GM20431 (cell line): Measurements from ENCODE around the gene HOXA13.

Experiments
- in situ Hi-C: fragments of 300-500 bp; cut with MseI, MboI; formaldehyde crosslinking; loops from one replicate; pipeline ENCODE4 v1.15.0; 2020; ENCODE audit warnings: low sequenced_read_pairs; ENCODE audit not compliant: unreplicated experiment

The HOXA13 gene

DNA sequence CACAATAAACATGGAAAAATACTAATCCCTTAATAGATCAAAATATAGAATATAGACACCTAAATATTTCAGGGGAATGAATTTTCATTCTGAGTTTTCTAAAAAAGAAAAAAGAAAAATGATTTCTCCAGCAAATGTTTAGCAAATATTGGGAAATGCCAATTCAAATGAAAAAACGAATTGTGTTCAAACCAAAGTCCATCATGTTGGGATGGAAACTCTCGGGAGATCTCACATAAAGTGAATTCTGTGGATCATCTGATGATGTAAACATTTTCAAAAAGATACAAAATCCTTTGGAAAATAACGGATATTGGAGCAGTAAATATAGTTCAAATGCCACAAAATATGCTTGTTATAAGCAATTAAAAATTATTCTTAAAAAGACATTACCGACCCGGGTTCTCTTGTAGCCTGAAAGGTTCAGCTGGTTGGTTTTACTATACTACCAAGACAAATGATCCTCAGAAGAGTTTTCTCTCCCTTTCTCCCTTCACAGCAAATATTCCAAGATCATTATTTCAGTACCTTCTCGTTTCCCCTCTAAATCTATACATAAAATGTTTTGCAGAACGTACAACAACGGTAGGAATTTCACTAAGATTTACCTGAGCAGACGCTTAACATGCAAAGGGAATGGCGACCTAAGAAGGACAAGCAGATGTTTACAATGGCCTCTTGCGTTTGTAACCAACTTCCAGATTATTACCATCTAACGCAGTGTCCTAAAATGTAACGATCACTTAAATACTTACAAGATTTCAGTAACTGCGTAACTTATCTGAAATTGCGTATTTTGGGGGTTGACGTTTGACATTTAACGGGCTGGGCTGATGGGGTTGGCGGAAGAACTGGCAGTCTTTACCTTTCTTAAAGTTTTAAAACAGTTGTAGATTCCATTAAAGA, 2.5 kb downstream of the HOXA13 start:
- in situ Hi-C loops = no loop called here

DNA sequence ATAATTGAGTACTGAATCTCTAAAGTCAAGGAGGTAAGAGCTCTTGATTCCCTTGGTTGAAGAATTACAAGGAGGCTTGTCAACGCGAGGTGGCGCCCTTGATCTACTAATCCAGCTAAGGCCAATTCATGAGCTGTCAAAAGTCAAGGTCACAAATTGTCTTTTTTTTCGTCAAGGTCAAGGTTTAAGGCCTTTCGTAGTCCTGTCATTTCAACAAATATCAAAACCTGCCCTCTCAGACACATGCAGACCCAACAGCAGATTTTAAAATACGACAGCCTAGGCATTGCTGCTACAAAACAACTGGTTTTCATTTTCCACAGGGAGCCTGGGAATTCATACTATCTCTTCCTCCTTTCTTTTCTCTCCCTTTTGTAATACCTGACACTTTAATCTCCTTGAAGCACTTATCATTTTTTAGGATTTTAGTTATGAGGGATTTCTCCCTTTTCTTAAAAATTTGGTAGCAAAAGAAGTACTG, 3.6 kb downstream of the HOXA13 start:
- in situ Hi-C loops = no loop called here

DNA sequence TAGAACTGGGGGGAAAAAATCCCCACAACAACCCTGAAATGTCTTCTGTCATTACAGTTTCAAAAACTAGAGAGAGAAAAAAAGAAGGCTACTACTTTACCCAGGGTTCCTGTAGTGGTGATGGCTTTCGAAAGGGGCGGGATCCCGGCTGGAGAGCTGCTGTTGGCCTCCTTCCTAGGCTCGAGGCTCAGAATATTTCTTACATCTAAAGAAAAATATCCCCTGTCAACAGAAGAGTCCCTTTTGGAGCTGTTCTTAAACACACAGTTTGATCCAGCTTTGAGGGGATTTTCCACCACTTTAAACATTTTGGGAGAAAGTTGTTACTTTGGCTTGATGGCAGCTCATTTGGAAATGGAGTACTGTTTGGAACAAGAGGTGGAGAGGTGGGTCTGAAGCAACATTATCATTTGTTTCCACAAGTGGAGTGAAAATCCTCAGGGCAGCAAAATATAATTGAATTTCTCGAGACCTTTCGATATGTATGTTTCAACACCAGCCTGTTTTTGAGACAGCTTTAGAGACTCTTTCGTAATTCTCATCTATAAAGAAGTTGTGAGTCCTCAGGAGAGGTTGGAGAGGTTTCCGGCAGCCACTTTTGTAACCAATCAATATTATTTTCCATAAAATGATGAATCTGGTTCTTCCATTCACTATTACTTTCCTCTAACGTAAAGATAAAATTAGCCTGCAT, 5.1 kb downstream of the HOXA13 start:
- in situ Hi-C loops = no loop called here

DNA sequence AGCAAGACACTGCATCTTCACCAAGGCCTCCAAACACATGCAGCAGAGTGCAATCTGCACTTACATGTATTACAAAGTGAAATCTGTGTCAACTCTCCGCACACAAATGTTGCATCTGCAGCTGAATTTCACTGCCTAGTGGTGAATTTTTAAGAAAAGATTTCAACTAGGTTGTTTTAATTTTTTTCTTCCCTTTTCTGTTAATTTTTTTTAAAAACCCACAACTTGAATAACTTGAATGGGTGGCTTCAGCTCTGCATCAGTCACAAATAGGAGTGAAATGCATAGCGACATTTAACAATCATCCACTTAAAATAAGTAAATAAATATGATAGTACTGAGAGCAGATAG, 5.9 kb downstream of the HOXA13 start:
- in situ Hi-C loops = no loop called here

DNA sequence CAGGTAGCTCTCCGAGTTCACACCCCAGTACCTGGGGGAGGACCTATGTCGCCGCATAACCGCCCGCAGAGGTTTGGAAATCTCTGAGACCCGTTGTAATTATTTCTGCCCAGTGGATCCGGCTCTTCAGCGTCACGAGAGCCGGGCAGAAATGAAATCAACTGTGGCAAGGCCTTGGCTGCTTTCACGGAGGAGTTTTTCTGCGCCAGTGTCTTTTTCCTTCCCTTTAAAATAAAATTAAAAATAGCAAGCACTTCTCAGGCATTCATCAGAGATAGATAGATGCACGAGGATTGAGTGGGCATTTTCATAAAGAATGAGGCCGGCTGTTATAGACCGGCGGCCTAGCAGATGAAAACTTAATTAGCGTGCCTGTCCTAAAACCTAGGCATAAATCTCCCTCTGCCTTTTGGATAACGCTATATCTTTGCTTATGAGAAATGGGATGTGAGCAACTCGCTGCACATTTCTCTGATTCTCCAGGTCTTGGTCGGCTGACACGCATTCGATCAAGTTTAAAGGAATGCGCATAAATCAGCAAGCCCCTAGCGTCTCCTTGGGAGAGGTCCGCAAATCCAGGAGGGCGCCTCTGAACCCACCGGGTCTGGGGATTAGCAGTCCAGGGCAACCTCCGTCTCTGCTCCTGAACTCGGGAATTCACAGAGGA, 6.4 kb downstream of the HOXA13 start:
- in situ Hi-C loops = no loop called here

DNA sequence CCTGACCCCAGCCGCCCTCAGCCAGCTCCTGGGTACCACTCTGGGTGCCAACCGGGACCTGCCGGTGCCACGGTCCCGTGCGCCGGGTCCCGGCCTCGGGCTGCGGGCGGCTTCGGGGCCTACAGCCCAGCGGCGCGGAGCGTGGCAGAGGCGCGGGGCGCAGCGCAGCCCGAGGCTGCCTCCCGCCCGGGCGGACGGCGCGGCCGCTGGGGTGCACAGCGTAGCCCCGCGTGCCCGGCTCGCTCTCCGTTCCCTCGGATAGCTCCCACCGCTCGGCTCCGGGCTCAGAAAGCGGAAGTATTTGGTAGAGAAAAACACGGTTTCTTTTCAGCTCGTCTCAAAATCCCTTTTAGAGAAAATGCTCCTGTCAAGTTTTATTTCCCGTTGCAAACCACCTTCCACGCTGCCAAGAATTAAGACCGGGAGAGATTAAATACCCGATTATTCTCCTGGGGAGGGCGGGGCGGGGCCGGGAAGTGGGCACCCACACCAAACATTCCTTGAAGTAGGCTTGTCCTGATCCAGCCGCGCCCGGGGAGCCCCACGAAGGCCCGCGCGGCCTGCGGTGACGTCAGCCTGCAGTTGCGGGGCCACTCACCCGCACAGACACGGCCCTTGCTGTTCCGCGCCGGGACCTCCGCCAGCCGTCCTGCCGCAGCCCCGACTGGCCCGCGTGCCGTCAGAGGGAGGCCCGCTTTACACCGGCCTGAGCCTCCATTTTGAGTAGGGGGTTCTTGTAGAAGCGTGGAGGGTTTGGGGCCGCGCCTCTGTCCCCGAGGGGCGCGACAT, 7.2 kb downstream of the HOXA13 start:
- in situ Hi-C loops = no loop called here

DNA sequence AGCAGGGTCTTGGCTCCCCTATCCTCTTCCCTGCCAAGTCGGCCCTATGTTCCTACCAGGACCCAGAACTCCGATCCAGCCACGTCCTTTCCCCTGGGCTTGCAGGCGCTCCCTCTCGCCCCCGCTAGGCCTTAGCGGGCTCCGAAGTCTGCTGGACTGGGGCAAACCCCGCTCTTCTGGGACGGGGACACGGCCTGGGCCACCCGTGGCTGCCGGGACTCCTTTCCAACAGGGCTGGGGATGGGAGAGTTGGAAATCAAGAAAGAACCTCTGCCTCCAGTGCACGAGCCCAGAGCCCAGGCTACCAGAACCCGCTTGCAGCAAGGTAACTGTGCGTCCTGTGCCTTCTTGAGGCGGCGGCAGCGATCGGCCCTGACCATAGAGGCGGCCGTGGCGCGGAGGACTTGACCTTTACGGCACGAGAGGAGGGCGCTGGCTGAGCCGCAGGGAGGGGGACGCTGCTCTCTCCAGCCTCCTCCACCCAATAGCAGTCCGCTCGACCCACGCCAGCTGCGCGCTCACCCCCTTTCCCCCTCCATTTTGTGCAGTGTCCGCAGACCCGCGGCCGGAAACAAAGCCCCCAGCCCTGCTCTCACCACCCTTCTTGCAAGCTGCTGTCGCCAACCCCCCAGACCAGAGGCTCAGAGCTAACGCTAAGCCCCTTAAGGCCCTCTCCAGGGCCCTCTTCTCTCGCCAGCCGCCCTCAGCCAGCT, 7.9 kb downstream of the HOXA13 start:
- in situ Hi-C loops = no loop called here

DNA sequence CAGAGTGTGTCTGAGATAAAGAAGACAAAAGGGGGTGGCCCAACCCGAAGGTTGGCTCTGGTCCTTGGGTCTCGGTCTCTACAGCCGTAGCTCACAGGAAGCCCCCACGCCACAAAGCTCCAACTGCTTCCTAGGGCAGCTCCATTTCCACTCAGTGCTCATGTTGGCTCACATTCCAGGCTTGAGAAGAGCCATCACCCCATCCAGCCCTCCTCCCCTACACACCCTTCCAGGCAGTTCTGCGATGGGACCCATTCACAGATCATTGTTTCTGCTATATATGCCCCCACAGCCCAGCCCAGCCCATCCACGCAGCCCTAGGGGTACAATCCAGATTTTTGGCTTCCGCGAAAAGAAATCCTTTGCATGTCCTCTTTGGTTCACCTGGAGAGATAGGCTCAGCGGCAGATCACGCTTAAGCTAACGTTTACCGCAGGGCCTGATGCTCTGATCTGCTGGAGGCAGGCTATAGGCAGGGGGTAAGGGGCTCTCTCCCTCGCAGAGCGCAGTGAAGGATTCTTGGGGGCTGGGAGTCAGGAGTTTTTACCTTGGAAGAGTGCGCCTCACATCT, 8.6 kb downstream of the HOXA13 start:
- in situ Hi-C loops = no loop called here

DNA sequence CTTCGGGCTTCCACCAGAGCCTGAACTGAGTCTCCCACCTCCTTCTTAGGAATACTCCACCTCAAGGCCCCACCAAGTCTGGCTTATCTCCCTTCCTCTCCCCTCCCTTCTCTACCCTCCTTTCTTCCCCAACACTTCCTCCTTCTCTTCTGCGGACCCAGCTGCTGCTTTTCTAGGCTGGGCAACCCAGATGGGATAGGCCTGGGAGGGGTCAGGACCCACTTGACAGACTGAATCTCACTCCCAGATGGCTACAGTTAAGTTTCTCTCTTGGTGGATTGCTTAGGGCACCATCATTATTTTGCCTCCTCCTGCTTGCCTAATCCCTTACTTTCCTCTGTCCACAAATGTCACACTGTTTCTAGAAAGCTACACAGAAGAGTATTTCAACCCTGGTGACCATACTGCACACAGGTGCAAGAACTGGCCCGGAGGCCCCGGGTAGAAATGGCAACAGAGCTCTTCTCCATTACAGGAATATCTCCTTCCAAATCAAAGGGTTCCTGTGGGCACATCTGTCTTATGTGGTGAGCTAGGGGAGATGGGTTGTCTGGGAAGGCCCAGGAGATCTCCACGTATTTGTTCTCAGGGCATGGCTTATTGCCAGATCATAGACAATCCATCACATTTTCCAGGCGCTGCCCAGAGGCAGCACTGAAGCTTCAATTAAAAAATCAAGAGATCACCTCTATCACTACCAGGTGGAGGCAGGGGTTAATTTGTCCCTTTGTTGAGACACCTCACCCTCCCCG, 9.7 kb downstream of the HOXA13 start:
- in situ Hi-C loops = no loop called here

DNA sequence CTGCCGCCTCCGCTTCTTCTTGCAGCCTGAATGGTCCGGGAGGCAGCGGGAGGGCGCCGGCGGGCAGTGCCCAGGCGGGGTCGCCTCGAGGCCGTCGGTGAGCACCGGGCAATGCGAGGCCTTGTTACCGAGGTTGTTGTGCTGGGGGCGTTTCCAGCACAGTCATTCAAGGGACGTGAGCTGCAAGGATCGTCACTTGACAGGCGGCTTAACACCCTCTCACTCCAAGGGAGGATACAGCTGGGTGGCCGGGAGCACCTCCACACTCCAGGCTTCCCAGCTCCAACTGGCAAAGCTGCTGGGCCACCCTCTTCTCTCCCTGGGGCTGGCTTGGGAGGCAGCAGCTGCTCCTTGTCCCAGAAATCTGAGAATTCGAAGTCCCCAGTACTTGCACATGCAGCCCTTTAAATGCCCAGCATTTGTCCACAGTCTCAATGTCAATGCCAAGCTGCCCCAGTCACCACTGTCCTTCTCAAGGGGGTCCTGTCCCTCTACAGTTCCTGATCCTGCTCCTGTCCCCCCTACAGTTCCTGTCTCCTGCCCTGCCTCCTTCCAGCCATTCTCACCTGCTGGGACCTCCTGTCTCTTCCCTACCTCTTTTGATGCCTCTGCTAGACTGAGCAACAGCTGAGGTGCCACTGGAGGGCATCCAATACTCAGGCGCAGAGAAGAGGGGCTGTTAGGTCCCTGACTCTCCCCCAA, 10.4 kb downstream of the HOXA13 start:
- in situ Hi-C loops = no loop called here

DNA sequence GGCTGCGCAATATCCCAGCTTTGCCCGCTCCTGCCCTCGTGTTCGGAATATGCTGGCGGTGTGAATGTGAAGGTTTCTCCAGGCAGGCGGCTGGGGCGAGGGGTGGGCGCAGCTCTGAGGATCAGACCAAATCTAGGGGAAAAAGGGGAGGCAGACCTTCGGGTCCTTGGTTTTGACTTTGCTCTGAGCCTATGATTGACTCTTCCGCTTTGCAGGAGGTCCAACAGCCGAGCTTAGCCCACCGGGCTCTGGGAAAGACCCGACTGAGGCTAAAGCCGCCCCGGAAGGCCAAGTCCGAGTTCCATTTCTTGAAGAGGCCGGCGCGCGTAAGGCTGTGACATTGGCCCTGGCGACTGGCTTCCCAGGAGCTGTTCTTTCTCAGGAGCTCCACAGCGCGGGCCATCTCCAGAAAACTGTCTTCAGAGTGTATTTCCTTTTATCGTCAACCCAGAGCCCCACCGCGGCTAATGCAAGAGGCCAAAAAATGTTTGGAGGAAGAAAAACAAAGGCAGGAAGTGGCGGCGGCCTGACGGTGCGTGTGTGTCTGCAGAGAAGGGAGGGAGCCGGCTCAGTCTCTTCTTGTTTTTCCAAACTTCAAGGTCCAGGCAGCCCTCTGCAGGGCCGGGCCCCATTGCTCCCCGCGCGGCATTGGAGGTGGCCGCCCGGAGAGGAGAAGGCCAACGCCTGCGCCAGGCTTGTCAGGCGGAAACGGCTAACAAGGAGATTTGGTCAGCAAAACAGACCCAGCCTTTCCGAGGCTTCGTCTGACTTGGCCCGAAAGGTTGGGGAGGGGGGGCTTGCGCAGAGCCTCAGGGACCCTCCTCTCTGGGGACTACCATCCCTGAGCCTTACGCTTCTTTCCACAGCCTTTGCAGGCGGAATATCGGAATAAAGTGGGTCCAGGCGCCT, 11.3 kb downstream of the HOXA13 start:
- in situ Hi-C loops = no loop called here

DNA sequence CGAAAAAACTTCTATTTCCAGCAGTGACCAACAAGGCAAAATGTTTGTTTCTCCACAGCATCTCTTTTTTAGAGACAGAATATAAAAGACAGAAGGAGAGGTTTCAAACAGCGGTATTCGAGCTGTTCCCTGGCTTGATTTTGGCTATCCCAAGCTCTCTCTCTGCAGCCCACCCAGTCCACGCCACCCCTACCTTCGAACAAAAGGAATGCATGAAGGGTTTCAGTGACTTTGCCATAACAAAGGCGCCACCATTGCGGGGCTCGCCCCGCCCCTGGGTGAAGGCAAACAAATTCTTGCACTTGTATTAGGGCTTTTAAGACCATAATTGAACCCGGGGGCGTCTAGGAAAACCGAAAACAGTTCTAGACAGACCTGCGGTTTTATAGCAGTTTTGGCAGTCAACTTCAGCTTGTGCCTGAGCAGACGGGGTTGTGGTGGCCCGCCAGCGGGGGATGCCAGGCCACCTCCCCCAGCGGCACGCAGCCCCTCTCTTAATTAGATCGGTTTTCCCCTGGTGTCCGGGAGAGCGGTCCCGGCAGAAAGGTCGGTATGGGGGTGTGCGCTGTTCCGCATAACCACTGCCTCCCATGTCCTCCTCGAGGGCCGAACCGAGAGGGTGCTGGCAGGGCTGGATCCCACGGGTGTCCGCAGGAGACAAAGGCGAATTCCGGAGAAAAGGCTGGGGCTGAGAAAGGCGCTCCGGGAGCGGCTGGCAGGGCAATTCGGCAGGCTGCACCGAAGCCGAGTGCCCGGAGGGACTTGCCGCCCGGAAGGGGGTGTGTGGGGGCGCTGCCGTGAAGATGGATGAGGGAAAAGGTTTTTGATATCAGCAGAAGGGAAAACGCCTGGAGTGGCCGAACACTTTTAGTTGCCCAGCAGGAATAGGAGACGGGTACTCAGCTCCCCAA, 12.2 kb downstream of the HOXA13 start:
- in situ Hi-C loops = no loop called here

DNA sequence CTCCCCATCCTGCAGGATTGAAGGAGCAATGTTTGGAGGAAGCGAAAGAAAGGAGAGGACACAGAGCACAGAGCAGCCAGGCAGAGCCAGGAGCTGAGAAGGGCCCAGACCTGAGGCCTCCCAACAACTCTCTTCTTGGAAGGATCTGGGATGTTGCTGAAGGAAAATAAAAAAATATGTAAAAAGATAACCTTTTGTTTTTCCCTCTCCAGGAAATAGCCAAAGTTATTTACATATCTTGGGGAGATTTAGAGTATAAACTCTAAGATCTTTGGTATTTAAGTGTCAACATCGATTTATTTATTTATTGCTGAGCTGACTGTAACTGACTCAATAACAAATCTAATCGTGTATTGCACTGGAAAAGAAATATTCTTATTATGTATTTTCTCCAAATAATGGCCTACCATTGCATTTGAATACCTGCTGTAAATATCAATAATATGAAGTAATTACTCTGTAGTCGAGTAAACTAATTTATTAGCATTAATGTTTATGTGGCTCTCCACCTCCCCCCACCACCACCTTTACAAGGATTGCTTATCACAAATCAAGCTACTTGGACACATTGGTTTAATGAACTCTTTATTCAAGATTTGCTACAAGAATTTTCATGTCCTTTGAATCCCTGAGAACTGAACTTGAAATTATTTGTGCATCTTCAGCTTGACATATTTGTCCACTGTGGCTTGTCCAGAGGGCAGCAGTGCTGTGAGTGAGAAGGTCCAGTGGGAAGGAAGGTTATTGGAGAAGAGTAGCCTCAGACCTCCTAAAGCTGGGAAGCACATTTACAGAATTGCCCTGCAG, 13.0 kb downstream of the HOXA13 start:
- in situ Hi-C loops = no loop called here

DNA sequence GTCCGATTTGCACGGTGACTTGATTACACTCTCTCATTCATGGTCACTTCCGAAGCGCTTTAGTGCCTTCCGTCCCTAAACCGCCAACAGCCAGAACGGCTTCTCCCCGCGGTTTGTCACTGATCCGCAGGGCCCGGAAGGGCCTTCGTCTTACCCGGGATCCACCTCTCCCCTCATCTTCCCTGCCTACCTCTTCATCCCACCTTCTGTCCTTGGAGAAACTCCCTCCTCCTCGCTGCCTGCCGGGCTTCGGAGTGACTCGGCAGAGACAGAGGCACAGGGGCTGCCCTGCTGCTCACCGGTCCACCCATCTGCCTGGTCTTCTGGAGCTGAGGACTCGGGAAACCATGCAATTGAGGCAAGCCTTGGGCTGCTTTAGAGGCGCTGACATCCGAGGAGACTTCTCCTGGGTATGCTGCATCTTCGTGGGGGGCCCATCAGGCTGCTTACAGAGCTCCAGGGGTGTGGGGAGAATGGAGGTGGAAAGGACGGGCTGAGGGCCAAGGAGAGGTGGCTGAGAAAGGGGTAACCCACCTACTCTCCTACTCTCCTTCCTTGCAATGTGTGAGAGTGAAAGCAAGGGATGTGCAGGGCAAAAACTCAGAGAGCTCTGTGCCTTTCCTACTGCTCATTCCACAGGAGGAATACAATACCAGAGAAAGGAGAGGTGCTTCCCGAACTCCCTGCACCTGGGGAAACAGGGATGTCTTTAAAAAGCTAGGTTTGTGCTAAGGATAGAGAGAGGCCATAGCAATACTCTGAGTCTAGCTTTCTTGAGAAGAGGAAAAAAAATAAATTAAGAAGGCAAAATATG, 13.8 kb downstream of the HOXA13 start:
- in situ Hi-C loops = no loop called here
